ENCODE results near the gene SETBP1.

GRCh38 chr18:45090526-45091140, 409.9 kb downstream of the SETBP1 start:
- TF ChIP-seq CTCF (tag by site-specific recombination; IDR thresholded peaks at IDR 0.05) (no peak), ZSCAN16 (tag by site-specific recombination; IDR thresholded peaks at IDR 0.05) (no peak), ZNF114 (tag by site-specific recombination; IDR thresholded peaks at IDR 0.05) (no peak), ZNF629 (tag by site-specific recombination; IDR thresholded peaks at IDR 0.05) (no peak), ZNF623 (tag by site-specific recombination; IDR thresholded peaks at IDR 0.05) (no peak), ZNF660 (tag by site-specific recombination; IDR thresholded peaks at IDR 0.05) (no peak), KLF16 (tag by site-specific recombination; IDR thresholded peaks at IDR 0.05) (no peak), ZNF350 (tag by site-specific recombination; IDR thresholded peaks at IDR 0.05) (no peak), BCL11A (tag by site-specific recombination; IDR thresholded peaks at IDR 0.05; ENCODE audit: low read depth) (no peak), ZNF133 (tag by site-specific recombination; IDR thresholded peaks at IDR 0.05) (no peak), BCL11B (tag by site-specific recombination; IDR thresholded peaks at IDR 0.05; ENCODE audit: low read depth) (no peak), ZNF18 (tag by site-specific recombination; IDR thresholded peaks at IDR 0.05) (no peak), PRDM10 (tag by site-specific recombination; IDR thresholded peaks at IDR 0.05) (no peak)
